SK-N-SH treated with all-trans-retinoic acid at 6 μM for 48 hours (cell line): Measurements from ENCODE around the gene TRPV5.

ENCODE experiments used
- ARNTL ChIP-seq: fragments of 450-650 bp; formaldehyde crosslinking; IDR thresholded peaks from 2 replicates; pipeline ENCODE4 v1.5.0; 2020; ENCODE audit warnings: low read depth, mild to moderate bottlenecking, moderate library complexity, borderline replicate concordance
- GLIS3 ChIP-seq: fragments of 250-450 bp; sonication (Bioruptor Pico); IDR thresholded peaks from 2 replicates; pipeline ENCODE4 v1.5.0; 2020; ENCODE audit warnings: mild to moderate bottlenecking, moderate library complexity
- ISL1 ChIP-seq: fragments of 250-450 bp; sonication (Bioruptor Pico); IDR thresholded peaks from 2 replicates; pipeline ENCODE4 v2.1.2; 2022; ENCODE audit warnings: mild to moderate bottlenecking, moderate library complexity
- PATZ1 ChIP-seq: fragments of 250-450 bp; sonication (Bioruptor Pico); IDR thresholded peaks from 2 replicates; pipeline ENCODE4 v1.8.0; 2020; ENCODE audit warnings: mild to moderate bottlenecking, moderate library complexity, borderline replicate concordance
- RARB ChIP-seq: fragments of 250-450 bp; sonication (Bioruptor Pico); IDR thresholded peaks from 2 replicates; pipeline ENCODE4 v1.8.0; 2021; ENCODE audit warnings: mild to moderate bottlenecking, moderate library complexity
- TCF4 ChIP-seq: fragments of 250-450 bp; sonication (Bioruptor Pico); IDR thresholded peaks from 2 replicates; pipeline ENCODE4 v1.8.0; 2021; ENCODE audit warnings: mild to moderate bottlenecking, moderate library complexity, borderline replicate concordance
- TOX ChIP-seq: fragments of 250-450 bp; sonication (Bioruptor Pico); IDR thresholded peaks from 2 replicates; pipeline ENCODE4 v1.8.0; 2021; ENCODE audit warnings: mild to moderate bottlenecking, moderate library complexity, borderline replicate concordance
- ZFP3 ChIP-seq: fragments of 250-450 bp; sonication (Bioruptor Pico); IDR thresholded peaks from 2 replicates; pipeline ENCODE4 v1.5.0; 2020; ENCODE audit warnings: mild to moderate bottlenecking, moderate library complexity
- ZFP30 ChIP-seq: fragments of 450-650 bp; formaldehyde crosslinking; IDR thresholded peaks from 2 replicates; pipeline ENCODE4 v1.5.0; 2022; ENCODE audit warnings: mild to moderate bottlenecking, moderate library complexity
- ZNF565 ChIP-seq: fragments of 450-650 bp; formaldehyde crosslinking; conservative IDR thresholded peaks from 2 replicates; pipeline ENCODE4 v1.5.0; 2020; ENCODE audit warnings: low read depth, mild to moderate bottlenecking, moderate library complexity
- ZNF8 ChIP-seq: fragments of 450-650 bp; formaldehyde crosslinking; IDR thresholded peaks from 2 replicates; pipeline ENCODE4 v1.5.0; 2020; ENCODE audit warnings: mild to moderate bottlenecking, moderate library complexity
- TF ChIP-seq, protein P1 (sequence below): fragments of 250-450 bp; sonication (Bioruptor Pico); IDR thresholded peaks from 2 replicates; pipeline ENCODE4 v1.5.1; 2020; ENCODE audit warnings: low read depth, mild to moderate bottlenecking, moderate library complexity

DNA sequence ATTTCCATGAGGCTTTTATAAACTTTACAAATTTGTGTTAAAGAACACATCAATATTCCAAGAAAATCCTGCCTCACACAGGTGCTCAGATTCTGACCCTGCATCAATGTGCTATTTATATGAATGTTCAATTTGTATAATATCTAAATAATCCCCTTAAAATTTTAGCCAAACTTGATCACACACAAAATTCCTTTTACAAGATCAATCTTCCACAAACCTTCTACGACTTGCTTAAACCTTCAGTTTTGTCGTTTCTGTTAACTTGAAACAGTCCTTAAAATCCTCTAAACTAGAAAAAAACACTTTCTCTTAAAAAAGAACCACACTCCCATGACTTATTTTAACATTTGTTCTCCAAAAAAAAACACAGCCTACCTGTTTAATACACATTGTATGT is 27.8 kb downstream of the TRPV5 start:
- no peak for TF ChIP-seq TCF4 (CRISPR knock-in tag)
- no peak for TF ChIP-seq ARNTL
- no peak for TF ChIP-seq ZFP3 (CRISPR knock-in tag)
- no peak for TF ChIP-seq GLIS3
- no peak for TF ChIP-seq TOX (CRISPR knock-in tag)
- no peak for TF ChIP-seq PATZ1 (CRISPR knock-in tag)
- TF ChIP-seq, protein P1, sequence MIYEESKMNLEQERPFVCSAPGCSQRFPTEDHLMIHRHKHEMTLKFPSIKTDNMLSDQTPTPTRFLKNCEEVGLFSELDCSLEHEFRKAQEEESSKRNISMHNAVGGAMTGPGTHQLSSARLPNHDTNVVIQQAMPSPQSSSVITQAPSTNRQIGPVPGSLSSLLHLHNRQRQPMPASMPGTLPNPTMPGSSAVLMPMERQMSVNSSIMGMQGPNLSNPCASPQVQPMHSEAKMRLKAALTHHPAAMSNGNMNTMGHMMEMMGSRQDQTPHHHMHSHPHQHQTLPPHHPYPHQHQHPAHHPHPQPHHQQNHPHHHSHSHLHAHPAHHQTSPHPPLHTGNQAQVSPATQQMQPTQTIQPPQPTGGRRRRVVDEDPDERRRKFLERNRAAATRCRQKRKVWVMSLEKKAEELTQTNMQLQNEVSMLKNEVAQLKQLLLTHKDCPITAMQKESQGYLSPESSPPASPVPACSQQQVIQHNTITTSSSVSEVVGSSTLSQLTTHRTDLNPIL, result no peak
- TF ChIP-seq ZFP30 (CRISPR knock-in tag), result no peak
- TF ChIP-seq ZNF8 (CRISPR knock-in tag), result no peak
- no peak for TF ChIP-seq RARB (CRISPR knock-in tag)
- no peak for TF ChIP-seq ZNF565 (CRISPR knock-in tag)
- TF ChIP-seq ISL1 (CRISPR knock-in tag), result no peak
